LHCN-M2 (cell line): ENCODE data around the gene MEIS1. TPM values are rescaled to one million over a fixed set of nuclear protein-coding genes. Genes with fewer than 3 reads are reported as not detected.
A peak's percentile ranks its signal among the peaks of the same experiment; 100 is the strongest.
"Not testable (repeated sequence)": the region's sequence is repeated elsewhere in the genome, so short reads cannot be mapped to it uniquely, and the experiment has no call there.

ENCODE experiments used
- DNase-seq: peaks from one replicate; pipeline ENCODE4 v3.0.0-alpha.2; 2012; ENCODE audit warnings: low read depth
- total RNA-seq: library from RNA; depleted of rRNA; stranded (reverse); fragments of >200 nt; gene quantifications from 2 replicates; pipeline ENCODE4 v1.2.3, GENCODE V29; 2014

Gene MEIS1
- total RNA-seq, 1 experiment from 2014 or later = 3.3 TPM

GRCh38 chr2:66466433-66466832, 31.5 kb downstream of the MEIS1 start:
- DNase-seq = no peak

GRCh38 chr2:66467718-66468117, 32.8 kb downstream of the MEIS1 start:
- DNase-seq = no peak

- no peak for DNase-seq
Measured at GRCh38 chr2:66469214-66469902, 34.4 kb downstream of the MEIS1 start.

GRCh38 chr2:66470199-66470598, 35.3 kb downstream of the MEIS1 start:
- DNase-seq = no peak

- DNase-seq = no peak
Measured at GRCh38 chr2:66472225-66472843, 37.4 kb downstream of the MEIS1 start.

DNA sequence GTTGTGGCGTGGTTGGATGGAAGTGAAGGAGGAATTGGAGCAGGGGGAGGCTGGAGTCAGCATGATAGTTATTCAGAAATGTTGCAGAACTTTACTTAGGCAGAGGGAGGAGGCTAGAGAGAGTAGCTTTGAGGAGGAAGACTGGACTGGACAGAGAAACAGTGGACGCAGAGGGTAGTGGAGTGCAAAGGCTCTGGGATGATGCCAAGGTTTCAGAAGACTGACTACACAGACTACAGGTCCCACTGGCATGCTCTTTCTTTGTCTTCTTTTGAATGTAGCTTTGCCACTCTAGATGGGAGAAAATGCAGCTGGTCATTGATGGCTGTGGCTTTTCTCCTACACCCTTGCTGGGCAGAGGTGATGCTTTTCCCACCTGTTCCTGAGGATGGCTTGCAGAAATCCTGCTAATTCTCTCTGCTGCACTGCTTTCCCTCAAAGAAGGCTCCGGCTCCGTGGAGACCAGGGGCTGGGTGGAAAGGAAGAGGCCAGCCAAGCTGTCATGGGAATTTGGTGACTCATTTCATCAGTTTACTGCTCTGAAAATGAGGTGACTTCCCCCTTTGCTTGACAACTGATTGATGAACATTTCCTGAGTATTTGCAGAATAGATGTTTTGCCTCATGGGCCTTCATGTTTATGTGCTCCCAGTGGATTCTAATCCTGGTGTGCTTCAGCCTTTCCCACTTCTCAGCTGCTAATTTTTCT, 42.4 kb downstream of the MEIS1 start:
- no peak for DNase-seq

DNA sequence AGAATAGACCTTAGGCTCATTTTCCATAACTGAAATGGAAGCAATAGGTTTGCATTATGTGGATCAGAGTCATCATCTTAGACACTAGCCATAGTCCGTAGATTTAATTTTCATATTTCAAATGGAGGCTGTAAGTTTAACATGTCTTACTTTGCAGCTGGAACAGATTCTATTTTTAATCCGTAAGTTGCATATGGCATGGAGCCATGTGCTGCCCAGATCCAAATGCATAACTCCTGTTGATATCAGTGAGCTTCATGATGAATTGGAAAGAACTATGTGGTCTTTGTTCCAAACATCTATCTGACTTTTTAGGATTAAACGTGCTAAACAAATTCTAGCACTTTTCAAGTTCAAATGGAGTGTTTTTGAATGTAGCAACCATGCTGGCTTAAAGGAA, 43.4 kb downstream of the MEIS1 start:
- no peak for DNase-seq

DNA sequence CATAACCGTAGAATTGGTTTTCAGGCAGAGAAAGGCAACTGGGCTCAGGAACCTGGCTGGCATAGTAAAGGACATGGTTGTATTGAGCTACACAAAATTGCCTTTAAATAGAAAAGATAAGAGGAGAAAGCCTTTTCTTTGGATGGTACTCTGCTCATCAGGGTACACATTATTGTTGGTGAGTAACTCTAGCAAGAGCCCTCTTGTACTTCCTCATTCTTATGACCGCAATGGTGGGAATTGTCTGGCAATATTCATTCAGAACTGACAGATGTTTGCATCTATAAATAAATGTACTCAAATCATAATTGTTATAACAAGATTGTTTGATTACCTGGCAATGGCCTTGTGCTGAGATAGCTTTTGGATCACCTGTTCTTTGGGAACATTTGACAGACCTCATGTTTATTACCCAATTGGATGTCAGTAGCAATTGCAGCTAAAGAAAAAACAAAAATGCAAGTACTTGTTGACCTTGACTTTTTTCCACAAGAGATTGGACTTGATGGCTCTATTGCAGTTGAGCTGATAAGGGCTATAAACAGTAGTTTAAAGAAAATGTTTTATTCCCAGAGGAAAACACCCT, 43.9 kb downstream of the MEIS1 start:
- no peak for DNase-seq

DNA sequence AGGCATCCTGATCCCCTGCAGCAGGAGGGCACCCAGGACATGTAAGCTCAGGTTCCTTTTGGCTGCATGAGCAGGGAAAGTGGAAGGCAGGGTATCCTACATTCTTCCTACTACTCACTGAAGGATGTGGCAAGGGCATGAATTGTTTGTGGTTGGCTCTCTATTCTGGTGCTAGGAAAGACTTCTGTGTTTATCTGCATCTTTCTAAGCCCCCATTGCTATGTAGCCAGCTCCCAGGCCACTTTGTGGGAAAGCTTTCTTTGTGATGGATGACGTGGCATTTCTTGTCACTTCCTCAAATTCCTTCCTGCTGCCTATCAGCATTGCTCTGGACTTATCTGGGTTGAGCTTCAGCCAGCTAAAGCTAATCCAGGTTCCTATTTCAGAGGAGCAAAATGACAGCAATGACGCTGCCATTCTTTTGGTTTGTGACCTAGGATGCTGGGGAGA, 46.2 kb downstream of the MEIS1 start:
- peak; percentile 6 for DNase-seq

GRCh38 chr2:66485252-66485651, 50.3 kb downstream of the MEIS1 start:
- not testable (repeated sequence) for DNase-seq

GRCh38 chr2:66488946-66489345, 54.0 kb downstream of the MEIS1 start:
- DNase-seq = no peak

GRCh38 chr2:66489436-66489835, 54.5 kb downstream of the MEIS1 start:
- no peak for DNase-seq

DNA sequence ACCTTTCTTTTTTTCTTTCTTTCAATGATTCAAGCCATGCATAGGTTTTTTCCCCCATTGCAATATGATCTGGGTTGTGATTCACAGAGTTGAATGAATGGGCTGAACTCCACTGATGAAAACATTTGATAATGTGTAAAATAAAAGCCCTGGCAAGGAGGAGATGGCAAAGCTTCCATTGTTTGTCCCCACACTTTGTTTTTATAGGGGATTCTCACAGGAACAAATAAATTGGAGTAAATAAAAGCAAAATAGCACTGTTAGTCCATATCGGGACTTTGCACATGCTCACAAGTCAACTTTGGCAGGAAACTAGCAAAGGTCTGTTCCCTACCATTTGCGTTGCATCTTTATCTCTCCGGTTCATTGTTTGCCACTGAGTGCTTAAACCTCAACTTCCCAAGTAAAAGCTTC, 55.7 kb downstream of the MEIS1 start:
- no peak for DNase-seq

DNA sequence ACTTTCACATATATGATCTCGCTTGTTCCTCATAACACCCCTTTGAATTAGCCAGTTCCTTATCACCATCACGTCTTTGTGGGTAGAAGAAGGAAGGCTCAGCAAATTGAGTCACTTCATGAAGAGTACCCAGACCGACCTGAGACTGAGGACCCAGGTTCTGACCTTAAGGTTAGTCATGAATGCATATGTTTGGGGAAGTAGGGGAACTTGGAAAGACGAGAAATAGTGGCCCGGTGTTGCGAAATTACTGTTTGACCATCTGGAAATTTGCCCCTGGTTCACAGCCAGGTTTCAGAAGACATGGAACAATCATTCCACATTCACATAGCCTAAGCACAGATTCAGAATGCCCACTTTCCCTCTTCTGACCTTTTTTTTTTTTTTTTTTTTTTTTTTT, 59.8 kb downstream of the MEIS1 start:
- DNase-seq = peak; percentile 9

DNA sequence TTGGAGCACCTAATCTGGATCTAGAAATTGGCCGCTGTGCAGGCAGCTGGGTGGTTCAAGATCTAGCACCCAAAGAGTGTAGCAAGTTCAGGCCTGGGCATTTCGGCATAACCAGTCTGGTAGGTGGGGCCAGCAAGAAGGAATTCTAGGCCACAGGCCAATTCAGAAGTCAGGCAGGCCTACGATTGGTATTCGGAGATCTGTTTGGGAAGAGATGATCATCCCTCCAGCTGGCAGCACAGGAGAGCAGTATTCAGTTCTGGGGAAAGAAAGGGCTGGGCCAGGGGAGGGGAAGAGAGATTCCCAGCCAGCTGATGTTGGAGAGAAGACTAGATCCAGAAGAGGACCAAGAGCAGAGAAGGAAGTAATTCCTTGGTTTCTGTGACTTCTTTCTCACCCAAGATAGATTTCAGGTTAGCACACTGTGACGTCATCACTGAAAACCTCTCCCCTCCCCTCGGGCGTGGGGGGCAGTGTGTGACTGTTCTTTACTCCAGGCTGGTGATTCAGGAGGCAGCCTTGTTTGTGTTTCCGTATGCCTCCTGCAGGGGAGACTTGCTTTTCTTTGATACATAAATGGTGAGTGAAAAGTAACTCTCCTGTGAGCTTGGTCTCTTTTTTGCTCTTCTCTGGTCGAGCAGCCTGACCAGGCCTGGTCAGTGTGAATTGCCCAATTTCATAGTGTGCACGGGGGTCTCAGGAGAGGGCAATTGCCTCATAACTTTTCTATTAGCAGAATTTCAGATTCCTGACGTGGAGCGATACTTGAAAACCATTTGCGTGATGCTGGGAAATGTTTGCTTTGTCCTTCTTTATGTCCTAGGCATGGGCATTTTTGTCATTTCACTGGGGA, 61.1 kb downstream of the MEIS1 start:
- peak; percentile 57 for DNase-seq

GRCh38 chr2:66496670-66497420, 61.9 kb downstream of the MEIS1 start:
- DNase-seq = no peak

- no peak for DNase-seq
Measured at GRCh38 chr2:66497431-66498288, 62.7 kb downstream of the MEIS1 start.

DNA sequence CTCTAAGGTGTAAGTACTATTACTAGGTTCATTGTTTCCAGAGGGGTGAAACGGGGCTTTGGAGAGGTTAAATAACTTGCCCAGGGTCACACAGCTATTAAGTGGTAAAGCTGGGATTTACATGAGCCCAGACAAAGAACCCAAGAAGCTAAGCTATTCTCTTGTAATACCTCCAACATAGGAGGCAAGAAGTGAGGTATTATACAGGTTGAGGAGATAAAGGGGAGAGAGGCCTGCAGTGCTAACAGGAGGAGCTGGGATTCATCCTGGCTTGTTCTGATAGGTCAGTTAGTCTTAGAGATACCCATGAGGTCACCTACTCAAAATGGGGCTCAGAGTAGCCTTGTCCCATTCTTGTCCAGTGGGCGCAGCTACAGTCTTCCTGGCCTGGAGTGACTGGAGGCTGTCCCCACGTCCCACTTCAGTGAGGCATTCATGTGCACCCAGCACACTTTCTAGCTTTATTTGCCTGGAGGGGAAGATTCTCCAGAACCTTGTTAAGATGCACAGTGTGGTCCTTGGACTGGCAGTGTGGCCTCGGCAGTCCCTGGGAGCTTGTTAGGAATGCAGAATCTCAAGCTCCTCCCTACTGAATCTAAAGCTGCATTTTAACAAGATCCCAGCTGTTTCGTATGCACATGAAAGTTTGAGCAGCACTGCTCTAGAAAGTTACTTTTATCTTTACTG, 63.5 kb downstream of the MEIS1 start:
- no peak for DNase-seq

GRCh38 chr2:66501267-66501666, 66.3 kb downstream of the MEIS1 start:
- DNase-seq = no peak
